ENCODE data around the gene NAV1. TPM values are rescaled to one million over a fixed set of nuclear protein-coding genes. Genes with fewer than 3 reads are reported as not detected.

Gene NAV1
- total and polyA plus RNA-seq, 2 of the 8 experiments (the other 6 are each of a cell fraction or from before 2014, with no cell fraction given), result 9.9 to 42.7 TPM

GRCh38 chr1:201535046-201535918 is 3.6 kb upstream of the NAV1 start (continued):
- no peak for TF ChIP-seq EP300 (IDR thresholded peaks at IDR 0.05; ENCODE audit: borderline replicate concordance in 1 of 2, low read depth in 2 of 2, low read length in 2 of 2)
- no peak for TF ChIP-seq CEBPB (IDR thresholded peaks at IDR 0.05; ENCODE audit: low read depth, low read length)
- TF ChIP-seq KDM5A (IDR thresholded peaks at IDR 0.05; ENCODE audit: low read length), result no peak
- TF ChIP-seq RXRA (IDR thresholded peaks at IDR 0.05; ENCODE audit: insufficient read depth, low read depth, low read length), result no peak
- no peak for TF ChIP-seq ZNF274 (IDR thresholded peaks at IDR 0.05; ENCODE audit: borderline replicate concordance, extremely low read depth, low read length)
- TF ChIP-seq SIN3A (conservative IDR thresholded peaks at IDR 0.05 in 1 of 2, IDR thresholded peaks at IDR 0.05 in 1 of 2; ENCODE audit: low read depth in 1 of 2, low read length in 2 of 2), result no peak

Measured in H1 (cell line).